ENCODE measurements around the gene PLPPR5.
A peak's percentile ranks its signal among the peaks of the same experiment; 100 is the strongest.
"Not testable (repeated sequence)": the region's sequence is repeated elsewhere in the genome, so short reads cannot be mapped to it uniquely, and the experiment has no call there.

Gene PLPPR5

GRCh38 chr1:99004861-99005442, at the start of gene PLPPR5:
Gene PLPPR5, minus strand, starts transcription at chr1:99004861. Its CDS starts 190 bp downstream, at chr1:99004671.
- DNase-seq, result peak; percentile 37

- no peak for DNase-seq
Measured at GRCh38 chr1:99051611-99052283, 47.1 kb upstream of the PLPPR5 start.

GRCh38 chr1:99049745-99050144, 45.1 kb upstream of the PLPPR5 start:
- no peak for DNase-seq

GRCh38 chr1:99036746-99037145, 32.1 kb upstream of the PLPPR5 start:
- not testable (repeated sequence) for DNase-seq

GRCh38 chr1:99018313-99018712, 13.7 kb upstream of the PLPPR5 start:
- no peak for DNase-seq

- no peak for DNase-seq
Measured at GRCh38 chr1:99017655-99018054, 13.0 kb upstream of the PLPPR5 start.

GRCh38 chr1:99010679-99011078, 6.0 kb upstream of the PLPPR5 start:
- no peak for DNase-seq

GRCh38 chr1:99007366-99007765, 2.7 kb upstream of the PLPPR5 start:
- DNase-seq, result no peak

- DNase-seq, result no peak
Measured at GRCh38 chr1:99005537-99005942, 879 bp upstream of the PLPPR5 start.

GRCh38 chr1:99004254-99004860, 304 bp downstream of the PLPPR5 start:
- peak; percentile 30 for DNase-seq

- no peak for DNase-seq
Measured at GRCh38 chr1:99003581-99004253, 944 bp downstream of the PLPPR5 start.

- DNase-seq, result no peak
Measured at GRCh38 chr1:98992844-98993243, 11.8 kb downstream of the PLPPR5 start.

GRCh38 chr1:98991127-98992012, 13.3 kb downstream of the PLPPR5 start:
- peak; percentile 3 for DNase-seq

- DNase-seq, result no peak
Measured at GRCh38 chr1:98989556-98989907, 15.1 kb downstream of the PLPPR5 start.

- no peak for DNase-seq
Measured at GRCh38 chr1:98988904-98989555, 15.6 kb downstream of the PLPPR5 start.

GRCh38 chr1:98985687-98986086, 19.0 kb downstream of the PLPPR5 start:
- DNase-seq, result no peak

GRCh38 chr1:98981917-98982513, 22.6 kb downstream of the PLPPR5 start:
- DNase-seq, result no peak

GRCh38 chr1:98979463-98979862, 25.2 kb downstream of the PLPPR5 start:
- no peak for DNase-seq

GRCh38 chr1:98975810-98976209, 28.9 kb downstream of the PLPPR5 start:
- no peak for DNase-seq

- no peak for DNase-seq
Measured at GRCh38 chr1:98975113-98975512, 29.5 kb downstream of the PLPPR5 start.

GRCh38 chr1:98969798-98970490, 34.7 kb downstream of the PLPPR5 start:
- no peak for DNase-seq

Measured in CD4-positive, alpha-beta T cell treated with Interleukin-17A for 4 hours (primary cell).